ENCODE measurements around the gene RFC1. TPM values are rescaled to one million over a fixed set of nuclear protein-coding genes. Genes with fewer than 3 reads are reported as not detected.
A peak's percentile ranks its signal among the peaks of the same experiment; 100 is the strongest.
"Not testable (repeated sequence)": the region's sequence is repeated elsewhere in the genome, so short reads cannot be mapped to it uniquely, and the experiment has no call there.

The RFC1 gene, protein sequence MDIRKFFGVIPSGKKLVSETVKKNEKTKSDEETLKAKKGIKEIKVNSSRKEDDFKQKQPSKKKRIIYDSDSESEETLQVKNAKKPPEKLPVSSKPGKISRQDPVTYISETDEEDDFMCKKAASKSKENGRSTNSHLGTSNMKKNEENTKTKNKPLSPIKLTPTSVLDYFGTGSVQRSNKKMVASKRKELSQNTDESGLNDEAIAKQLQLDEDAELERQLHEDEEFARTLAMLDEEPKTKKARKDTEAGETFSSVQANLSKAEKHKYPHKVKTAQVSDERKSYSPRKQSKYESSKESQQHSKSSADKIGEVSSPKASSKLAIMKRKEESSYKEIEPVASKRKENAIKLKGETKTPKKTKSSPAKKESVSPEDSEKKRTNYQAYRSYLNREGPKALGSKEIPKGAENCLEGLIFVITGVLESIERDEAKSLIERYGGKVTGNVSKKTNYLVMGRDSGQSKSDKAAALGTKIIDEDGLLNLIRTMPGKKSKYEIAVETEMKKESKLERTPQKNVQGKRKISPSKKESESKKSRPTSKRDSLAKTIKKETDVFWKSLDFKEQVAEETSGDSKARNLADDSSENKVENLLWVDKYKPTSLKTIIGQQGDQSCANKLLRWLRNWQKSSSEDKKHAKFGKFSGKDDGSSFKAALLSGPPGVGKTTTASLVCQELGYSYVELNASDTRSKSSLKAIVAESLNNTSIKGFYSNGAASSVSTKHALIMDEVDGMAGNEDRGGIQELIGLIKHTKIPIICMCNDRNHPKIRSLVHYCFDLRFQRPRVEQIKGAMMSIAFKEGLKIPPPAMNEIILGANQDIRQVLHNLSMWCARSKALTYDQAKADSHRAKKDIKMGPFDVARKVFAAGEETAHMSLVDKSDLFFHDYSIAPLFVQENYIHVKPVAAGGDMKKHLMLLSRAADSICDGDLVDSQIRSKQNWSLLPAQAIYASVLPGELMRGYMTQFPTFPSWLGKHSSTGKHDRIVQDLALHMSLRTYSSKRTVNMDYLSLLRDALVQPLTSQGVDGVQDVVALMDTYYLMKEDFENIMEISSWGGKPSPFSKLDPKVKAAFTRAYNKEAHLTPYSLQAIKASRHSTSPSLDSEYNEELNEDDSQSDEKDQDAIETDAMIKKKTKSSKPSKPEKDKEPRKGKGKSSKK
- polyA plus RNA-seq (ENCODE audit: insufficient read length), result 33.5 TPM

DNA sequence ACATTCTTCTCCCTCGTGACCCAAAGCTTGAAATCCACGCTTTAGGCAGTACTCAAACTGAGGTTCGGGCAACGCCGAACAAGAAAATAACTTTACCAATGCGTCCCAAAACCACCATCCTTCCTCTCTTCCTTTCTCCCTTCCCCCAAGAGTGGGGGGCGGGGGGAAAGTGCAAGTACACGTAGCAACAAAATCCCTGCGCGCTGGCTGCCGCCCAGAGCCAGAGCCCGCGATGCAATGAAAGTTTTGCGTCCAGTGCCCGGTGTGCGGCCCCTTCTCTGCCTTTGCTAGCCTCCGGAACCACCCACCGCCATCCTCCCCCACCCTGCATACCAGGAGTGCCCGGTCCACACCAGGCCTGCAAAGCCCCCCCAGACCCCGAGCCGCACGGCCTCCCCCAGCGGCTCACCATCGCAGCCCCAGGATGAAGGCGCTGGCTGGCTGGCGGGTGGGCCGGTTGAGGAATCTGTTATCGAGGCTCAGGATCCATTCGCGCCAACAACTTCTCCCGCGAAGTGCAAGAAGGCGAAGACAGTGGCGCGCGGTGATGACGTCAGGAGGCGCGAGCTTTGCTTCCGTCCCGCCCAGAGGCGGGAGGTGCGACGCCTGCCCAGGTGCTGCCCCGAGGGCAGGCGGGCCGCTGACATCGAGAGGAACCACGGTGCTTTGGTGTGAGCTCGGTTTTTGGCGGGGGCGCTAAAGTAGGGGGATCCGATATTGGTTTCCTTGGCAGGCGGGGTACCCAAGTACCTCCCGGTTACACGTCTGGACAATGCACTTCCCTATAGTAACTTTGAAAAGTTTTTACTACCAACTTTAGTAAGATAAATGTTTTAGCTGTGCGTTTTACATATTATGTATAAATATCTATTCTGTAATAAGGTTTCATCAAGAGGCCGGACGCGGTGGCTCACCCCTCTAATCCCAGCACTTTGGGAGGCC, at the start of gene RFC1:
Gene RFC1 (minus strand): TSS at position 533 of the 942 bp plus-strand sequence. CDS start 121 bp downstream, at position 412.
- peak; percentile 76 for DNase-seq (ENCODE audit: low read depth)

DNA sequence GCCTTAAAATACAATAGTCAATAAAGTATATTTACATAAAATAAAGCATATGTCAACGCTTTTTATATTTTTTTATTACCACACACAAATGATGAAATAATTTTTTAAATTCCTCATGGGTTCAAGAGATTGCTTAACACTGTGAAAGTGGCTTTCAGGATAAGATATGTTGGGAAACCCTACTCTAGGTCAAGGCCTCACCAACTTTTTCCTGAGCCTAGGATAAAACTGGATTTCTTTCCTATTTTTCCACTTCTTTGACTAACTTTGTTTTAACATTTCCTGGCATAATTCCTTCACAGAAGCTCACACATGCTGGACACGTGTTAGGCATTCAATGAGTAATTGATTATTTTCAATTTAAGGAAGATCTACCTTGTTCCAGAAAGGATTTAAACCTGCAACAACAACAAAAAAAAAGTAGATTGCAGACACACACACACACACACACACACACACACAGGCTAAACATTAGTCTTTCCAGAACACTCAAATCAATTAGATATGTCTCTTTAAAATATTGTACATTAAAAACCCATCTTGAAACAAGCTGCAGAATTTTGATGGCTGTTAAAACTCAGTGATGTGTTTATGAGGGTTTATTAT, 49.6 kb upstream of the RFC1 start:
- no peak for DNase-seq (ENCODE audit: low read depth)

DNA sequence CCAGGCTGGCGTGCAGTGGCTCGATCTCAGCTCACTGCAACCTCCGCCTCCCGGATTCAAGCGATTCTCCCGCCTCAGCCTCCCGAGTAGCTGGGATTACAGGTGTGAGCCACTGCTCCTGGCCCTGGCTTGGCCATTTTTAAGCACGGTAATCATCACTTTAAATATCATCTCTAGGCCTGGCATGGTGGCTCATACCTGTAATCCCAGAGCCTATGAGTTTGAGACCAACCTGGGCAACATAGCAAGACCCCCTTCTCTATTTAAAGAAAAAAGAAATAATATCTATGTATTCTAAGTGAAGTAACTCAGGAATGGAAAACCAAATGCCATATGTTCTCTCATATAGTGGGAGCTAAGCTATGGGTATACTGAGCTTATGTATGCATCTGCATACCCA, 45.4 kb upstream of the RFC1 start:
- not testable (repeated sequence) for DNase-seq (ENCODE audit: low read depth)

DNA sequence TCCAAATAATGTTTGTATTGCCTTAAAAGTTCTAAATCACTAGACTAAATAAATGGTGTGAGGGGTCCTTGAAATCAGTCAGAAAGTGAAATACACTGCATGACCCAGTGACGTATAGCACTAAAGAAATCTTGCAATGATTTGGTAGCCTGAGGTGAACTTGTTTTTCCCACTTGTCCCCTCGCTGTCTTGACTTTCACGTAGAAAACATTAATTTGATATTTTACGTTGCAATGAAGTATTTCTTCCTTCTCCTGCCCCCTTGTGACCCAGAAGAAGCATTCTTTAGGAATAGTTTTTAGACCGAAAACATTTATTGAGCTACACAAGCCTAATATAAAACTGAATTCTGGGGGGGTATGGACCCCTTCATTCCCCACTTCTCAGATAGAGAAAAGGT, 44.3 kb upstream of the RFC1 start:
- no peak for DNase-seq (ENCODE audit: low read depth)

DNA sequence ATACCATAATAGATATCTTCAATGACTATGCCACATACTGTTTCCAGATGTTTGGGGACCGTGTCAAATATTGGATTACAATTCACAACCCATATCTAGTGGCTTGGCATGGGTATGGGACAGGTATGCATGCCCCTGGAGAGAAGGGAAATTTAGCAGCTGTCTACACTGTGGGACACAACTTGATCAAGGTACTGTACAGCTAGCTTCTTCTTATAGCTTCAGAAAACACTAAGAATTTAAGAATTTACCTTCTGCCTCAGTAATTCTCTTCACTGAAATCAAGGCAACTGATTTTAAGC, 41.4 kb upstream of the RFC1 start:
- DNase-seq (ENCODE audit: low read depth), result no peak

DNA sequence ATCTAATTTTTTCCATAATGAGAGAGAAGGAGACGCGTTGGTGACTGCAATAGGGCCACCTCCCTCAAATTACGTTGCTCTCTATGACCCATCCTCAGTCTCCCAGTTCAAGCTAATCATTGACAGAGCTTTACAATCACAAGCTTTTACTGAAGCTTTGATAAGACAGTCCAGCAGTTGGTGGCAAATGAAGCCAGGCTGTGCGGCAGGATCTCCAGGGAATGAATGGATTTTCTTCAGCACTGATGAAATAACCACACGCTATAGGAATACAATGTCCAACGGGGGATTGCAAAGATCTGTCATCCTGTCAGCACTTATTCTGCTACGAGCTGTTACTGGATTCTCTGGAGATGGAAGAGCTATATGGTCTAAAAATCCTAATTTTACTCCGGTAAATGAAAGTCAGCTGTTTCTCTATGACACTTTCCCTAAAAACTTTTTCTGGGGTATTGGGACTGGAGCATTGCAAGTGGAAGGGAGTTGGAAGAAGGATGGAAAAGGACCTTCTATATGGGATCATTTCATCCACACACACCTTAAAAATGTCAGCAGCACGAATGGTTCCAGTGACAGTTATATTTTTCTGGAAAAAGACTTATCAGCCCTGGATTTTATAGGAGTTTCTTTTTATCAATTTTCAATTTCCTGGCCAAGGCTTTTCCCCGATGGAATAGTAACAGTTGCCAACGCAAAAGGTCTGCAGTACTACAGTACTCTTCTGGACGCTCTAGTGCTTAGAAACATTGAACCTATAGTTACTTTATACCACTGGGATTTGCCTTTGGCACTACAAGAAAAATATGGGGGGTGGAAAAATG, 40.8 kb upstream of the RFC1 start, which contains the start of gene KLB:
Gene KLB (plus strand): TSS at position 168 of the 821 bp plus-strand sequence. CDS start 20 bp downstream, at position 188.
- peak; percentile 16 for DNase-seq (ENCODE audit: low read depth)

DNA sequence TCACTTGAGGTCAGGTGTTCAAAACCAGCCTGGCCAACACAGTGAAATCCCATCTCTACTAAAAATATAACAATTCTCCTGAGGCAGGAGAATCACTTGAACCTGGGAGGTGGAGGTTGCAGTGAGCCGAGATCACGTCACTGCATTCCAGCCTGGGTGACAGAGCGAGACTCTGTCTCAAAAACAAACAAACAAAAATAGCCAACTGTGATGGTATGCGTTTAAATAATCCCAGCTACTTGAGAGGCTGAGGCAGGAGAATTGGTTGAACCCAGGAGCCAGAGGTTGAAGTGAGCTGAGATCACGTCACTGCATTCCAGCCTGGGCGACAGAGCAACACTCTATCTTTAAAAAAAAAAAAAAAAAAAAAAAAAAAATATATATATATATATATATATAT, 35.5 kb upstream of the RFC1 start:
- not testable (repeated sequence) for DNase-seq (ENCODE audit: low read depth)

DNA sequence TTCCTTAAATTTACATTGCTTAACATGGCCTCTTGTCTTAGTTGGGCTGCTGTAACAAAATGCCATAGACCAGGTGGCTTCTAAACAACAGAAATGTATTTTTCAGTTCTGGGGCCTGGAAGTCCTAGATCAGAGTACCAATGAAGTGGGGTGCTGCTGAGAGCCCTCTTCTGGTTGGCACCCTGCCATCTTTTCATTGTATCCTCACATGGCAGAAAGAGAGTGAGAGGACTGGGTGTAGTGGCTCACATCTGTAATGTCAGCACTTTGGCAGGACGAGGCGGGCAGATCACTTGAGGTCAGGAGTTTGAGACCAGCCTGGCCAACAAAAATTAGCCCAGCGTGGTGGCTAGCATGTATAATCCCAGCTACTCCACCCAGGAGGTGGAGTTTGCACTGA, 28.5 kb upstream of the RFC1 start:
- DNase-seq (ENCODE audit: low read depth), result no peak

DNA sequence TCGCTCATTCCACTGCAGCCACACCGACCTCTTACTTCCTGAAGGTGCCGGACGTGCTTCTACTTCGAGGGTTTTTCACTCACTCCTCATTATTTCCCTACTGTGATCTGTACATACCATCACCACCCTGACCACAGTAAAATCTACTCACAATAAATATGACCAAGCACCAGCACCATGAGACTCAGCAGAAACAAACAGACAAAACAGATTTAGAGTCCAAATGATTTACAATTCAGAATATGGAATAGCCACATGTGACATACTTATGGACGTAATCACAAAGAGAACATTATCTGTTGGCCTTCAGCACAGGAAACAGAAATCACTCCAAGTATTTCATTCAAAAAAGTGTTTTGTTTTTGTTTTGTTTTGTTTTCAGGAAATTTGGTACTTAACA, 24.4 kb upstream of the RFC1 start:
- no peak for DNase-seq (ENCODE audit: low read depth)

DNA sequence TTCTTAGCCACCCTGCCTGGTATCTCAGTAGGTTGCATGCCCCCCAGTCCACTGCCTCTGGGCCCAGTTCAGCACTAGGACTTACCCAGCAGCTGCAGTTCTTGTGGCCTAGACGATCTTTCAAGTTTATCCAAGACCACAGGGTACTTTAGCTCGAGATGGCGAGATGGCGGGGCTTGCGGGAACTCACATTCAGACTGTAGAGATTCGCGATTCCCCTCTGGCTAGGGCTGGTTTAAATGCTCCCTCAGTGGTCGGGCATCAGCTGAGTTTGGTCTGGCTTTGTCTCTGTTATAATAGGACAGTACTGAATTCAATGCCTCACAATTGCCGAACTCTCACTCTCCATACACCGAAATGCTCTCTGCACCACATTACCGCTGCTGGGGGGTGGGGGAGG, 18.4 kb upstream of the RFC1 start:
- DNase-seq (ENCODE audit: low read depth), result no peak

DNA sequence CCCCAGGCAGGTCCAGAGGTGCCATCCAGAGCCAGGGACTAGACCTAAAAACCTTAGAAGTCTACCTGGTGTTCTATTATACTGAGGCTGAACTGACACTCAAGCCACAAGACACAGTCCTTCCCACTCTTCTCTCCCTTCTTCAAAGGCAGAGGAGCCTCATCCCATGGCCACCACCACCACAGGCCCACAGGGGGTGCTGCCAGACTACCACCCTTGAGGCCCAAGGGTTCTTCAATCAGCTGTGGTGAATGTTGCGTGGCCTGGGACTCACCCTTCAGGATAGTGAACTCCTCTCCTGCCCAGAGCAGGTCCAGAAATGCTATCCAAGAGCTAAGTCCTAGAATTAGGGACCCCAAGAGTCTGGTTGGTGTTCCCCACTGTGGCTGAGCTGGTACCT, 17.5 kb upstream of the RFC1 start:
- DNase-seq (ENCODE audit: low read depth), result no peak

DNA sequence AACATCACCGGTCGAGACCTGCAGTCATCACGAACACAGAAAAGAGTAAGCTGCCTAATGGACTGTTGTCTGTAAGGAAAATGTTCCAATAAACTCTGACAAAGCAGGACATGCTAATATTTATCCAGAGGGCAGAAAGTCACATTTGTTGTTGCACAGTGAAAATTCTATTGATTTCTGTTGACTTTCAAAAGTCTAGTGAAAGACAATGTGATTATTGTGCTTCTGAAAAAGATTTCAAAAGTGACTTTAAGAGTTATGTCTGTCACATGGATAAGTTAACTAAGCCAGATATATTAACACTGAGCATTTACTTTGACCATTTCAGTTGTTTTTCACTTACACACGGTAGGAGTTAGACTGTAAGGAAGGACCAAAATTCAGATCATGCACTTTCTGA, 9.3 kb upstream of the RFC1 start:
- no peak for DNase-seq (ENCODE audit: low read depth)

DNA sequence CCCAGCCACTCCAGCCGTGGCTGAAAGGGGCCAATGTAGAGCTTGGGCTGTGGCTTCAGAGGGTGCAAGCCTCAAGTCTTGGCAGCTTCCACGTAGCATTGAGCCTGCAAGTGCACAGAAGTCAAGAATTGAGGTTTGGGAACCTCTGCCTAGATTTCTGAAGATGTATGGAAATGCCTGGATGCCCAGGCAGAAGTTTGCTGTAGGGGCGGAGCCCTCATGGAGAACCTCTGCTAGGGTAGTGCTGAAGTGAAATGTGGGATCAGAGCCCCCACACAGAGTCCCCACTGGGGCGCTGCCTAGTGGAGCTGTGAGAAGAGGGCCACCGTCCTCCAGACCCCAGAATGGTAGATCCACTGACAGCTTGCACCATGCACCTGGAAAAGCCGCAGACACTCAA, 5.0 kb upstream of the RFC1 start:
- not testable (repeated sequence) for DNase-seq (ENCODE audit: low read depth)

DNA sequence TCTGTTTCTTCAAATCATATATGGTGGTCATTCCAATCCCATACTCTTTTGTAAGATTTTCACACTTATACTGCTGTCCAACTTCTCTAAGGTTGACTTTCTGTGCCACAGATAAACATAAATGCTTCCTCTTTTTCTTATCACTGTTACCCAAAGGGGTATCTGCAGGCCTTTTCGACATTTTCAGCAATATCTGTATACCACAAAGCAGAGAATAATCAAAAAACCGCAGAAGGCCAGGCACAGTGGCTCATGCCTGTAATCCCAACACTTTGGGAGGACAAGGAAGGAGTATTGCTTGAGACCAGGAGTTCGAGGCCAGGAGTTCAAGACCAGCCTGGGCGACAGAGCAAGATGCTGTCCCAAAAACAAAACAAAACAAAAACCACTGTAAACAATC, 3.1 kb upstream of the RFC1 start:
- no peak for DNase-seq (ENCODE audit: low read depth)

DNA sequence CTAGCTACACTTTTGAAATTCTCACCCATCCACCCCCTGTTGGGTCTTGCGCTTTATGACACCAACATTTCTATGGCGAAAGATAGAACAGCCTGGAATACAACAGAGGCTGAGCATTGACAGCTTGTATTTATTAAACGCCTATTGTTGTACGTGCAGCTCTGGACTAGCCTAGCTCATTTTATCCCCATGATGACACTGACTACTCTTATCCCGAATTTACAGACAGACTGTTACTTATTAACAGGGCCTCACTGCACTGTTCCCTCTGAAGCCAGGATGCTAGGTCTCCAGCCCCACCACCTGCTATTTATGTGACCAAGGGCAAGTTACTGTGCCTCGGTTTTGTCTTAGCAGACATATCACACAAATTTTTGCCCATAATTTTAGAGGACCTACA, 1.0 kb upstream of the RFC1 start:
- no peak for DNase-seq (ENCODE audit: low read depth)

DNA sequence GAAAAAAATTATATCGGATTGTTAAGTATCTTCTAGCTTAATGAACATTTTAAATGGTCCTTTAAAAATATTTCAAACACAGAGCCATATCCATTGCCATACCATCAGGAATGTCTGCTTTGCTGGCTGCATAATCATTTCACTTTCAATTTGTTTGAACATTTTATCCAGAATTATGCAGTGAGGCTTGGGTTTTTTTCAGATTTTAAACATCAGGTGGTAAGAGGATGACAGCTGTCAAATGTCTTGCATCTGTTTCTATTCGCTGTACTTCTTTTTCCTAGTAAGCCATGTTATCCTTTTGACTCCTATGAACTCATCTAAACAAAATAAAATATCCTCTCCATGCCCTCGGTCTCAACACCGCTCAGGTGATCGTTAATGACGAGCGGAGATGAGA, 802 bp downstream of the RFC1 start:
- no peak for DNase-seq (ENCODE audit: low read depth)

DNA sequence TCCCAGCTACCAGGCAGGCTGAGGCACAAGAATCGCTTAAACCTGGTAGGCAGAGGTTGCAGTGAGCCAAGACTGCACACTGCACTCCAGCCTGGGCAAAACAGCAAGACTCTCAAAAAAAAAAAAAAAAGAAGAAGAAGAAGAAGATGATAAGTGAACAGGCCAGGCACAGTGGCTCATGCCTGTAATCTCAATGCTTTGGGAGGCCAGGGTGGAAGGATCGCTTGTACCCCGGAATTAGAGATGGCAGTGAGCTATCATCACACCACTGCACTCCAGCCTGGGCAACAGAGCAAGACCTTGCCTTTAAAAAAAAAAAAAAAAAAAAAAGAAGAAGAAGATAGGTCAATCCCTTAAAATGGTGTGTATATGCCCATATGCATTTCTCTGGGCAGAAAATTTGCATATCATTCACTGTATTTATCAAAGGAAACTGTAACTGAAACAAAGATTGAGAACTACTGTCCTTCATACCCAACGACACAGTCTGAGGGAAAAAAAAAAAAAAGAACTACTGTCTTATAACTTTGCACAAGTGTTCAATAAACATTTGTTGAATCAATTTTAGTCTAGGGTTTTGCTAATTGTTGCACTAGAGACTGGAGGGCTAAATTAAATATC, 2.3 kb downstream of the RFC1 start:
- no peak for DNase-seq (ENCODE audit: low read depth)

DNA sequence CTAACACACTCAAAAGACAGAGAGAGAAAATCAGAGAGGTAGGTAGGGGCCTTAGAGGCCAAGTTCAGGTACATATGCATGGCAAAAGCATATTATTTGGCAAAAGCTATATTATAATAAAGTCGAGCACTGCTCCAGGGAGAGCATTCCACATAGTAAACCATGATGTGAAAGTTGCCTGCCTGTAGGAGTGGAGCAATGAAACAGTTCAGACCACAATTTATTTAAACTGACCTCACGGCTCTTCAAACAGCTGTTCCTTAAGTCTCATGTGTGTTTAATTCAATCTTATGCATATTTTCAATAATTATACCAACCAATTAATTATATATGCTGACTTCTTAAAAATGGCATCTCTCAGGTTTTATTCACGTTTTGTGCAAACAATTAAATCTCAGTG, 3.3 kb downstream of the RFC1 start:
- DNase-seq (ENCODE audit: low read depth), result no peak

DNA sequence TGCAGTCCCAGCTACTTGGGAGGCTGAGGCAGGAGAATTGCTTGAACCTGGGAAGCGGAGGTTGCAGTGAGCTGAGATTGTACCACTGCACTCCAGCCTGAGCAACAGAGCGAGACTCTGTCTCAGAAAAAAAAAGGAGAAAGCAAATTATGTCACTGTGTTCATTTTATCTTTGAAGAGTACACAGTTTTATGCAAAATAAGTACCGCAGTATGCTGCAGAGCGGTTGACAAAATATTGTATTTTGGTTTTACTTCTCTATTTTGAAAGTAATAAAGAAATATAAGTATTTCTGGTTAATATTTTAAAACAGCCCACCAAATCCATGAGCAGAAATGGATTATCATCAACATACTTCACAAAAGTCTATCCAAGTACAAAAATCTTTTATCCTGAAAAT, 5.6 kb downstream of the RFC1 start:
- not testable (repeated sequence) for DNase-seq (ENCODE audit: low read depth)

All from forelimb muscle (tissue), 1 donor.